ENCODE measurements around the gene SSR1.

SSR1 gene

DNA sequence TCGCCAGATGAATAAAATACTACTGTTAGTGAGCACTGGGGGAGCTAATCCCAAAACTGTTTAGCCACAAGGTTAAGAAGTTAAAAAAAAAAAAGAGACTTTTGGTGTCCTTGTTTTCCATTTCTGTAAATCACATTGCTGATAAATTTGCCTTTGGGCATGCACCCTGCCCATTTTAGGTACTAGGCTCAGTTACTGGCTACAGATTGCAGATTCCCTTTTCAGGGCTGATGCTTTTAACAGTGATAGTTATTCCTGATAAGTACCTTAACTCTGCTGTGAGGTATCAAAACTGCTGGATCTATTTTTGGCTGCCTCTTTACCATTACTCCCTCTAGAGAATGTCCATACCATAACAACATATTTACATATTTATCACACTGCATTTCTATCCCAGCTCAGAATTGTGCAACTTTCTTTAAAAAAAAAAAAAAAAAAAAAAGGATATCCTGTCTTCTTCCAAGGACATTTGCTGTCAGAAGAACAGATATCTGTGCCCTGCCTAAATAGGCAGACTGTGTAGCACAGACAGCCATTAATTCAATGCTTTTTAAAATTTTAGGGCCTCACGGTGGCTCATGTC lies 94.5 kb downstream of the SSR1 start:
- H3K36me3 ChIP-seq: peaks cover 56% of the 10 kb centered on the region
- no peaks in the 10 kb centered on the region for H3K27me3 ChIP-seq (ENCODE audit: insufficient read depth, low read depth, severe bottlenecking)
- H3K27ac ChIP-seq: no peak overlapping the region

More for the DNA sequence above, 94.5 kb downstream of the SSR1 start:
- Histone ChIP-seq H3K9me3 (ENCODE audit: severe bottlenecking) (no peaks in the 10 kb centered on the region), H3K4me3 (ENCODE audit: low read depth, low read length) (no peak overlapping the region)
- DNase-seq: no peak
- no peak for TF ChIP-seq CTCF (IDR thresholded peaks at IDR 0.05; ENCODE audit: low read depth, low read length)
